ENCODE data around the gene DLGAP4.

The DLGAP4 gene

DNA sequence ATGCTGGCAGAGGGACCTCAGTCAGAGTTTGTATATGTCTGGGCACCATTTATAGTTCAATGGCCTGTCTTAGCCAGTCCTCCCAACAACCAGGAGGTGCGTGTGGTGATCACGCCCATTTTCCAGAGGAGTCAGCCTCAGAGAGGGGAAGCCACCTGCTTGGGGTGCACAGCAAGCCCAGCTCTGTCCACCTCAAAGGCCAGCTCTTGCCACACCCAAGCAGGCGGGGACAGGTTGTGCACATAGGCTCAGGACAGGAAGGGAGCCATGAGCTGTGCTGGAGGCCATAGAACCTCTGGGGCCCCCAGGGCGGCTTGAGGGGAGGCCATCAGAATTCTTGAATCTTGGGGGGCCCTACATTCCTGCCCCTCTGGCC, 61.2 kb downstream of the DLGAP4 start:
- no peak for DNase-seq (ENCODE audit: low read depth)
- TF ChIP-seq, protein P1, sequence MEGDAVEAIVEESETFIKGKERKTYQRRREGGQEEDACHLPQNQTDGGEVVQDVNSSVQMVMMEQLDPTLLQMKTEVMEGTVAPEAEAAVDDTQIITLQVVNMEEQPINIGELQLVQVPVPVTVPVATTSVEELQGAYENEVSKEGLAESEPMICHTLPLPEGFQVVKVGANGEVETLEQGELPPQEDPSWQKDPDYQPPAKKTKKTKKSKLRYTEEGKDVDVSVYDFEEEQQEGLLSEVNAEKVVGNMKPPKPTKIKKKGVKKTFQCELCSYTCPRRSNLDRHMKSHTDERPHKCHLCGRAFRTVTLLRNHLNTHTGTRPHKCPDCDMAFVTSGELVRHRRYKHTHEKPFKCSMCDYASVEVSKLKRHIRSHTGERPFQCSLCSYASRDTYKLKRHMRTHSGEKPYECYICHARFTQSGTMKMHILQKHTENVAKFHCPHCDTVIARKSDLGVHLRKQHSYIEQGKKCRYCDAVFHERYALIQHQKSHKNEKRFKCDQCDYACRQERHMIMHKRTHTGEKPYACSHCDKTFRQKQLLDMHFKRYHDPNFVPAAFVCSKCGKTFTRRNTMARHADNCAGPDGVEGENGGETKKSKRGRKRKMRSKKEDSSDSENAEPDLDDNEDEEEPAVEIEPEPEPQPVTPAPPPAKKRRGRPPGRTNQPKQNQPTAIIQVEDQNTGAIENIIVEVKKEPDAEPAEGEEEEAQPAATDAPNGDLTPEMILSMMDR (IDR thresholded peaks at IDR 0.05; ENCODE audit: insufficient read depth, low read depth, low read length, missing control alignments), result no peak
- no peak overlapping the region for H3K4me3 ChIP-seq (ENCODE audit: low read depth, low read length)

DNA sequence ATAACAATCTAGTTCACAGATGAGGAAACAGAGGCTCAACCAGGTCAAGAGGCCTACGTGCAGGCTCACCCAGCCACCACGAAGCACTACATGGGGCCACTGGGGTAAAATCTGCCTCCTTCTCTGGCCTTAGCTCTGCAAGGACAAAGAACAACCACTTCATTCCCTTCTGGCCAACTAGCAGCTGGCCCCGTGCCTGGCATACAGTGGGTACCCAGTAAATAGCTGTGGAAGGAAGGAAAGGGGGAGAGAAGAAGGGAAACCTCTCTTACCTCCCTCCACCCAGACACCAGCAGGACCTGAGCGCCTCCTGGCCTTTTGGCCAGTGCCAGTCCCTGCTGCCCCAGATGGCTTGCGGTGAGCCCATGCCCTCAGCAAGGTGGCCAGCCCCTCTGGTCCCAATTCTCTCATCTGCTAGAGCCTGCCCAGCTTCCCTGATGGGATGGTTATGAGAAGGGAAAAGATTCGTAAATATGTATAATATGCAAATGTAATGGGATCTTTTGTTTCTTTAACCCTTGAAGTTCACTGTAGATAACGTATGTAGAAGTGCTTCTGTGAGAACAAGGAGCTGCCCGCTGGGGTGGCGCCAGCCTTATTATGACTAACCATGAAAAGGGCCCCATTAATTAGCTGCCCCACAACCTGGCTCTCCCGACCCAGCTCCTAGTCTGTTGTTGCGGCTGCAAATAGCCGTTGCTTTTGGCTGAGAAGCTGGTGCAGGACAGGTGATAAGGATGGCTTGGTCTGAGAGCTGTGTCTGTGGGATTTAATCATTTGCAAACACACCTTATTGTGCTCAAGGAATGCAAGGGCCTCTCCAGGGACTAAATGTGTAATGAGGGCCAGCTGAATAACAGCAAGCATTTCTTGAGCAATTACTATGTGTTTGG, 62.0 kb downstream of the DLGAP4 start:
- TF ChIP-seq, protein P1 (IDR thresholded peaks at IDR 0.05; ENCODE audit: insufficient read depth, low read depth, low read length, missing control alignments), result no peak

DNA sequence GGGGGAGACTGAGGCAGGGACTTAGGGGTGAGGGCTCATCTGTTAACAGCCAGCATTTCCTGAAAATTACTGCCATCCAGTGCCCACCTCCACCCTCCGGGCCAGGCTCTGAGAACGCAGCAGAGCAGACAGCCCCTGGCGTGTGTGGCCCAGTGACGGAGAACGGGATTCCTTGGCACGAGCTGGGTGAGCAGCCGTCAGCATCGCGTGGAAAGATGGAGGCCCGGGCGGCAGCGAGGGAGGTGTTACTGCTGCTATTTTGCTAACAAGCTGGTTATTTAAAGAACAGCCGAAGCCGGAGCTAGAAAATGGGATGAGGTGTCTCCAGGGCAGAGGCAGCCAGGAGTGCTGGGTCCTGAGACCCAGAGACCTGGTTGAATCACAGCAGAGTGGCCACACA, 62.7 kb downstream of the DLGAP4 start:
- TF ChIP-seq, protein P1 (IDR thresholded peaks at IDR 0.05; ENCODE audit: insufficient read depth, low read depth, low read length, missing control alignments), result no peak
- no peak for DNase-seq (ENCODE audit: low read depth)
- H3K4me3 ChIP-seq (ENCODE audit: low read depth, low read length), result no peak overlapping the region

More for the DNA sequence above, 62.0 kb downstream of the DLGAP4 start:
- no peak overlapping the region for H3K4me3 ChIP-seq (ENCODE audit: low read depth, low read length)
- DNase-seq (ENCODE audit: low read depth), result no peak

DNA sequence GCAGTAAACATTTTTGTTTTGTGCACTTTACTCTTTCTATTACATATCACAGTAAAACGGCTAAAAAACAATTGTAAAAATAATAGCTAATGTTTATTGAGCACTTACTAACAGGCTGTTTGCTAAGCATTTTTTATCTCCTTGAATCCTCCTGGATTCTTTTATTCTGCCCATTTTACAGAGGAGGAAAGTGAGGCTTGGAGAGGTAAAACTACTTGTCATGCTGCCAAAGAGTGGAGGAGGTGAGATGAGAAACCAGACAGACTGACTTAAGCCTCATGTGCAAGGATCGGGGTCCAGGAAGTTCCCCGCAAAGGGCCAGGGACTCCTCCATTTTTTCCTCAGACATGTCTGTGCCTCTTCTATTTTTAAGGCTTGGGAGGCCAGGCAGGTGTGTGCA, 63.6 kb downstream of the DLGAP4 start:
- no peak for DNase-seq (ENCODE audit: low read depth)
- no peak overlapping the region for H3K4me3 ChIP-seq (ENCODE audit: low read depth, low read length)
- TF ChIP-seq, protein P1 (IDR thresholded peaks at IDR 0.05; ENCODE audit: insufficient read depth, low read depth, low read length, missing control alignments), result no peak

DNA sequence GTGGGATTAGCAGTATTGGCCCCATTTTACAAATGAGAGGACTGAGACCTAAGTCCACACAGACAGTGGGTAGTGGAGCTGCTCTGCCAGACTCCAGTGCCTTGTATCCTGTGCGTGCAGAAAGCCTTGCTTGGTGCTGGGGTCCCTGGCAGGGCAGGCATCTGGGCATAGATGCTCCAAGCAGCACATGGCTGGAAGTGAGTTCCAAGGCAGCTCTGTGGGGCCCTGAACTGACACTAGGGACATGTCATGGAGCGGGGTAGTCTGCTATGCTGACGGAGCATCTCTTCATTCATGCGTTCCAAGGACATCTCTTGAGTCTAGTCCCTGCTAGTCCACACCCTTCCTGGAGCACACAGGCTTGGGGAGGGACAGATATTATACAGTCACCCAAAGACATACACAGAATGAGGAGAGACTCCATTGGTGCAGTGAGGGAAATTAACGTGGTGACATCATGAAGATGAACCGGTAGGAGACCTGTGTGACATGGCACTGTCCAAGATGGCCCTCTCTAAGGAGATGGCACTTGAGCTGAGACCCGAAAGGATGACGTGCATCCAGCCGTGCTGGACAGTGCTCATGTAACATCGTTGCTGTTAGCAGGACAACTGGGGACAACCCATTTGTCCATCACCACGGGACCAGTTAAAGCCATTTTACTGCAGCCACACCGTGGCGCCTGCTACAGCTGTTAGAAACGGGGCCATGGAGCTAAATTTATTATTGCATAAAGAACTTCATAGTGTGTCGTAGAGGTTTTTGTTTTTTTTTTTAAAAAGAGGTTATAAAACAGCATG, 65.1 kb downstream of the DLGAP4 start:
- H3K4me3 ChIP-seq (ENCODE audit: low read depth, low read length), result no peak overlapping the region
- no peak for DNase-seq (ENCODE audit: low read depth)
- TF ChIP-seq, protein P1 (IDR thresholded peaks at IDR 0.05; ENCODE audit: insufficient read depth, low read depth, low read length, missing control alignments), result no peak

DNA sequence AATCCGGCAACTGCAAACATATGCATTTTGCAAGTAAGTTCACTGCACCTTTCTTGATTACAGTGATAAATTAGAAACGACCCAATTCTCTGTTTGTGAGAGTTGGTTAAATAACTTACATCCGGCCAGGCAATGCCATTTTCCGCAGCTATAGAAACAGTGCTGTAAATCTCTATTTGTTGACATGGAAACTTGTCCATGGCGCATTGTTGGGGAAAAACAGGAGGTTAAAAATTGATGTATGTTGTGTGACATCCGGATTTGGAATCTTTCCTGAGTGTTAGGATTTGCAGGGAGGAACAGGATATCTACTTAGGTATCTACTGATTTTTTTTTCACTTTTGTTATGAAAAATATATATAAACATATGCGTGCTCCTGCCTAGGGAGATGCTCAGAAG, 66.5 kb downstream of the DLGAP4 start:
- TF ChIP-seq, protein P1 (IDR thresholded peaks at IDR 0.05; ENCODE audit: insufficient read depth, low read depth, low read length, missing control alignments), result no peak
- H3K4me3 ChIP-seq (ENCODE audit: low read depth, low read length), result no peak overlapping the region
- no peak for DNase-seq (ENCODE audit: low read depth)

All from GM12865 (cell line).